Measurements from ENCODE around the gene NCKAP5.

The NCKAP5 gene

DNA sequence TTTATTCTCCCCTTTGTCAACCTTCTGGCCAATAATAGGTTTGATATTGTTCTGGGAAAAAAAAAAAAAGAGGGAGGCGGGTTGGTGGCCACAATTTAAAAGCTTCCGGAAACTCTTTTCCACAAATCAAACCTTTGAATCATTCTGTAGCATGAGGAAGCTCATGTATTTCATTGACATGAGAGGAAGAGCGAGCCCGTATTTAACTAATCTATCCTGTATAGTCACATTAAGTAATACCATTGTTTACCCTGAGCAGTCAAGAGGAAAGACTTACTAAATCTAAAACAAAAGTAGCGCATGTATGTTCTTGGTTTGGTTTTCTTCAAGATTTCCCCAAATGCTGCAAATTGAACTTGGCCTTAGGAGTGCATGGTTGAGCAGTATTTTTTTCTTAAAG lies 120.1 kb downstream of the NCKAP5 start:
- TF ChIP-seq, protein P1, sequence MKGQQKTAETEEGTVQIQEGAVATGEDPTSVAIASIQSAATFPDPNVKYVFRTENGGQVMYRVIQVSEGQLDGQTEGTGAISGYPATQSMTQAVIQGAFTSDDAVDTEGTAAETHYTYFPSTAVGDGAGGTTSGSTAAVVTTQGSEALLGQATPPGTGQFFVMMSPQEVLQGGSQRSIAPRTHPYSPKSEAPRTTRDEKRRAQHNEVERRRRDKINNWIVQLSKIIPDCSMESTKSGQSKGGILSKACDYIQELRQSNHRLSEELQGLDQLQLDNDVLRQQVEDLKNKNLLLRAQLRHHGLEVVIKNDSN (IDR thresholded peaks at IDR 0.05) = no peak
- TF ChIP-seq, protein P2, sequence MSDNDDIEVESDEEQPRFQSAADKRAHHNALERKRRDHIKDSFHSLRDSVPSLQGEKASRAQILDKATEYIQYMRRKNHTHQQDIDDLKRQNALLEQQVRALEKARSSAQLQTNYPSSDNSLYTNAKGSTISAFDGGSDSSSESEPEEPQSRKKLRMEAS (IDR thresholded peaks at IDR 0.05) = no peak
- no peak for TF ChIP-seq TEAD4 (IDR thresholded peaks at IDR 0.05)
- TF ChIP-seq EP300 (IDR thresholded peaks at IDR 0.05; ENCODE audit: borderline replicate concordance) = no peak
- no peak for TF ChIP-seq CEBPB (IDR thresholded peaks at IDR 0.05)
- no peak for TF ChIP-seq NFIC (IDR thresholded peaks at IDR 0.05)
- no peak for TF ChIP-seq YY1 (IDR thresholded peaks at IDR 0.05; ENCODE audit: low read depth)
- TF ChIP-seq TCF12 (IDR thresholded peaks at IDR 0.05; ENCODE audit: low read depth) = no peak
- TF ChIP-seq EGR1 (IDR thresholded peaks at IDR 0.05) = no peak
- no peak for TF ChIP-seq TAF1 (IDR thresholded peaks at IDR 0.05; ENCODE audit: low read depth)
- TF ChIP-seq RAD21 (IDR thresholded peaks at IDR 0.05; ENCODE audit: low read depth) = no peak
- no peak for TF ChIP-seq FOXM1 (IDR thresholded peaks at IDR 0.05; ENCODE audit: borderline replicate concordance, low read depth)
- TF ChIP-seq CREB1 (IDR thresholded peaks at IDR 0.05; ENCODE audit: low read depth) = no peak
- no peak for TF ChIP-seq ZBTB7A (IDR thresholded peaks at IDR 0.05; ENCODE audit: low read depth)
- TF ChIP-seq, protein P3, sequence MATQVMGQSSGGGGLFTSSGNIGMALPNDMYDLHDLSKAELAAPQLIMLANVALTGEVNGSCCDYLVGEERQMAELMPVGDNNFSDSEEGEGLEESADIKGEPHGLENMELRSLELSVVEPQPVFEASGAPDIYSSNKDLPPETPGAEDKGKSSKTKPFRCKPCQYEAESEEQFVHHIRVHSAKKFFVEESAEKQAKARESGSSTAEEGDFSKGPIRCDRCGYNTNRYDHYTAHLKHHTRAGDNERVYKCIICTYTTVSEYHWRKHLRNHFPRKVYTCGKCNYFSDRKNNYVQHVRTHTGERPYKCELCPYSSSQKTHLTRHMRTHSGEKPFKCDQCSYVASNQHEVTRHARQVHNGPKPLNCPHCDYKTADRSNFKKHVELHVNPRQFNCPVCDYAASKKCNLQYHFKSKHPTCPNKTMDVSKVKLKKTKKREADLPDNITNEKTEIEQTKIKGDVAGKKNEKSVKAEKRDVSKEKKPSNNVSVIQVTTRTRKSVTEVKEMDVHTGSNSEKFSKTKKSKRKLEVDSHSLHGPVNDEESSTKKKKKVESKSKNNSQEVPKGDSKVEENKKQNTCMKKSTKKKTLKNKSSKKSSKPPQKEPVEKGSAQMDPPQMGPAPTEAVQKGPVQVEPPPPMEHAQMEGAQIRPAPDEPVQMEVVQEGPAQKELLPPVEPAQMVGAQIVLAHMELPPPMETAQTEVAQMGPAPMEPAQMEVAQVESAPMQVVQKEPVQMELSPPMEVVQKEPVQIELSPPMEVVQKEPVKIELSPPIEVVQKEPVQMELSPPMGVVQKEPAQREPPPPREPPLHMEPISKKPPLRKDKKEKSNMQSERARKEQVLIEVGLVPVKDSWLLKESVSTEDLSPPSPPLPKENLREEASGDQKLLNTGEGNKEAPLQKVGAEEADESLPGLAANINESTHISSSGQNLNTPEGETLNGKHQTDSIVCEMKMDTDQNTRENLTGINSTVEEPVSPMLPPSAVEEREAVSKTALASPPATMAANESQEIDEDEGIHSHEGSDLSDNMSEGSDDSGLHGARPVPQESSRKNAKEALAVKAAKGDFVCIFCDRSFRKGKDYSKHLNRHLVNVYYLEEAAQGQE (IDR thresholded peaks at IDR 0.05; ENCODE audit: low read depth) = no peak

DNA sequence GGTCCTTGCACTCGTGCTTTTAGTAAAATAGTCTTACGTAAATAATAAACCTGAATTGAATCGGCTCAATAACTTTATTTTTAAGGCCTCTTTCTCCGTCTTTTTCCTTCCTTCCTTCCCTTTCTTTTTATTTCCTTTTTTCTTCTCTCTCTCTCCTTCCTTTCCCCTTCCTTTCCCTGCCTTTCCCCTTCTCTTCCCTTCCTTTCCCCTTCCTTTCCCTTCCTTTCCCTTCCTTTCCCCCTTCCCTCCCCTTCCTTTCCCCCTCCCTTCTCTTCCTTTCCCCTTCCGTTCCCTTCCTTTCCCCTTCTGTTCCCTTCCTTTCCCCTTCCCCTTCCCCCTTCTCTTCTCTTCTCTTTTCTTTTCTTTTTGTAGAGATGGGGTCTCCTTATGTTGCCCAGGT lies 121.0 kb downstream of the NCKAP5 start:
- TF ChIP-seq YY1 (IDR thresholded peaks at IDR 0.05; ENCODE audit: low read depth) = no peak
- no peak for TF ChIP-seq ZBTB7A (IDR thresholded peaks at IDR 0.05; ENCODE audit: low read depth)
- no peak for TF ChIP-seq EGR1 (IDR thresholded peaks at IDR 0.05)
- TF ChIP-seq EP300 (IDR thresholded peaks at IDR 0.05; ENCODE audit: borderline replicate concordance) = no peak
- TF ChIP-seq RAD21 (IDR thresholded peaks at IDR 0.05; ENCODE audit: low read depth) = no peak
- TF ChIP-seq, protein P1 (IDR thresholded peaks at IDR 0.05) = no peak
- TF ChIP-seq, protein P3 (IDR thresholded peaks at IDR 0.05; ENCODE audit: low read depth) = no peak
- TF ChIP-seq NFIC (IDR thresholded peaks at IDR 0.05) = no peak
- no peak for TF ChIP-seq FOXM1 (IDR thresholded peaks at IDR 0.05; ENCODE audit: borderline replicate concordance, low read depth)
- no peak for TF ChIP-seq TAF1 (IDR thresholded peaks at IDR 0.05; ENCODE audit: low read depth)
- TF ChIP-seq TCF12 (IDR thresholded peaks at IDR 0.05; ENCODE audit: low read depth) = no peak
- TF ChIP-seq, protein P2 (IDR thresholded peaks at IDR 0.05) = no peak
- no peak for TF ChIP-seq CEBPB (IDR thresholded peaks at IDR 0.05)

DNA sequence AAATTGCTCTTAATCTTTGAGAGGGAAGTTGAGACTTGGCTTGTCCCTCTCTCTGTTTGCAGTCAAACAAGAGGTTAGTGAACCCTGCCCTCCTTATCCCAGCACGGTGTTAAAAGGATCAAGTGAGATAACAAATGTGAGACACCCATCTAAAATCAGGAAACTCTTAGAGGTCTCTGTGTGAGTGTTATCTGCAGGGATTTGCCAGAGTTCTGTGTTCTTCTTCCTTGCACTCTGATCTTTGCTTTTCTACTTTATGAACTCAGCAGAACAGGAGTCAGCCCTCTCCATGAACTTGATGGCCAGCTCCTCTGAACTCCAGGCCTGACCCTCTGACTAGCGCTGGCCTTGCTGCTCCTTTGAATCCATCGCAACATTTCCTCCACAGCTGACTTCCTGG lies 123.8 kb downstream of the NCKAP5 start:
- no peak for TF ChIP-seq NFIC (IDR thresholded peaks at IDR 0.05)
- TF ChIP-seq TAF1 (IDR thresholded peaks at IDR 0.05; ENCODE audit: low read depth) = no peak
- TF ChIP-seq EP300 (IDR thresholded peaks at IDR 0.05; ENCODE audit: borderline replicate concordance) = no peak
- TF ChIP-seq FOXM1 (IDR thresholded peaks at IDR 0.05; ENCODE audit: borderline replicate concordance, low read depth) = no peak
- TF ChIP-seq, protein P2 (IDR thresholded peaks at IDR 0.05) = no peak
- no peak for TF ChIP-seq YY1 (IDR thresholded peaks at IDR 0.05; ENCODE audit: low read depth)
- TF ChIP-seq CEBPB (IDR thresholded peaks at IDR 0.05) = no peak
- TF ChIP-seq RAD21 (IDR thresholded peaks at IDR 0.05; ENCODE audit: low read depth) = no peak
- TF ChIP-seq CREB1 (IDR thresholded peaks at IDR 0.05; ENCODE audit: low read depth) = no peak
- TF ChIP-seq ZBTB7A (IDR thresholded peaks at IDR 0.05; ENCODE audit: low read depth) = no peak

DNA sequence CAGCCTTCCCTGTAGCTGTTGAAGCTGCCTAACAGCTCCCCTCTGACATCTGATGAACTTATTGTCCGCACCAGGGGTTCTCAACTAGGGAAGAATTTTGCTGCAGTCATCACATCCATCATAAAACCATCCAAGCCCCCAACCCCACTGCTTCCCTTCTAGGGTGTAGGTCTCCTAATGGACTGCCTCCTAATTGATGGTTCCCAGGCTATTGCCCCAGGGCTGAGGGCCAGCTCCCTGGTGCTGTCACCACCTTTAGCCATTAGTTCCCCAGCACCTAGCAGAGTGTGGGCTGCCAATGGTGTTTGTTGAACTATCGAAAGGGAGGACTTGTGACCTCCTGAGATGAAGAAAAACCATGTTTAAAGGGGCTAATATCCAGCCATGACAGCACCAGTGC lies 125.9 kb downstream of the NCKAP5 start:
- TF ChIP-seq EGR1 (IDR thresholded peaks at IDR 0.05) = no peak
- no peak for TF ChIP-seq RAD21 (IDR thresholded peaks at IDR 0.05; ENCODE audit: low read depth)
- no peak for TF ChIP-seq EP300 (IDR thresholded peaks at IDR 0.05; ENCODE audit: borderline replicate concordance)
- TF ChIP-seq NFIC (IDR thresholded peaks at IDR 0.05) = no peak
- no peak for TF ChIP-seq TAF1 (IDR thresholded peaks at IDR 0.05; ENCODE audit: low read depth)
- TF ChIP-seq TEAD4 (IDR thresholded peaks at IDR 0.05) = no peak
- TF ChIP-seq YY1 (IDR thresholded peaks at IDR 0.05; ENCODE audit: low read depth) = no peak
- no peak for TF ChIP-seq CEBPB (IDR thresholded peaks at IDR 0.05)
- TF ChIP-seq, protein P2 (IDR thresholded peaks at IDR 0.05) = no peak
- no peak for TF ChIP-seq FOXM1 (IDR thresholded peaks at IDR 0.05; ENCODE audit: borderline replicate concordance, low read depth)
- no peak for TF ChIP-seq TCF12 (IDR thresholded peaks at IDR 0.05; ENCODE audit: low read depth)
- no peak for TF ChIP-seq CREB1 (IDR thresholded peaks at IDR 0.05; ENCODE audit: low read depth)

DNA sequence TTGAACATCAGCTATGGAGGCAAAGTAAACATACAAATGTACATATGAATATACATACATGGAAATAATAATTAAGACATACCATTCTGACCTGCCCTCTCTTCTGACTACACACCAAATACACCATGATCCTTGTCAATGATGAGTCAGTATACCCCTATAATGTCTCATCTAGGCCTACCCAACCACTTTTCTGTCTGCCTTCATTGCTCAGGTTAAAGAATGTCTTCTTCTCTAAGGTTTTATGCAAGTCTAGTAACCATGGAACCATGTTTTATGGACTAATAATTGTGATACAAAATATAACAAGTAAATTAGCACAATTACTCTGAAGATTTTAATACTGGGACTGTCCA lies 128.7 kb downstream of the NCKAP5 start:
- no peak for TF ChIP-seq CREB1 (IDR thresholded peaks at IDR 0.05; ENCODE audit: low read depth)
- TF ChIP-seq TEAD4 (IDR thresholded peaks at IDR 0.05) = no peak
- TF ChIP-seq EGR1 (IDR thresholded peaks at IDR 0.05) = no peak
- TF ChIP-seq RAD21 (IDR thresholded peaks at IDR 0.05; ENCODE audit: low read depth) = no peak
- TF ChIP-seq CEBPB (IDR thresholded peaks at IDR 0.05) = no peak
